H9 (cell line): Measurements from ENCODE around the gene IQSEC1. TPM values are rescaled to one million over a fixed set of nuclear protein-coding genes. Genes with fewer than 3 reads are reported as not detected.

ENCODE experiments used
- DNase-seq: peaks from one replicate; pipeline ENCODE4 v3.0.0-alpha.2; 2017
- H2AFZ ChIP-seq: one replicate; pipeline ENCODE4 v1.6.1; 2013; ENCODE audit warnings: mild to moderate bottlenecking, low read length, control low read depth, moderate library complexity
- H2AK5ac ChIP-seq: 2 replicates; pipeline ENCODE4 v1.6.1; 2013; ENCODE audit warnings: low read length, control low read depth, mixed read lengths; ENCODE audit not compliant: insufficient read length
- H2BK120ac ChIP-seq: one replicate; pipeline ENCODE4 v1.6.1; 2013; ENCODE audit warnings: low read depth, mild to moderate bottlenecking, low read length, control low read depth, inconsistent platforms; ENCODE audit not compliant: poor library complexity, severe bottlenecking
- H2BK12ac ChIP-seq: 2 replicates; pipeline ENCODE4 v1.6.1; 2013; ENCODE audit warnings: low read length, control low read depth, mixed read lengths, low read depth; ENCODE audit not compliant: insufficient read length
- H2BK15ac ChIP-seq: 2 replicates; pipeline ENCODE4 v1.6.1; 2013; ENCODE audit warnings: low read depth, low read length, control low read depth
- H2BK20ac ChIP-seq: one replicate; pipeline ENCODE4 v1.6.1; 2013; ENCODE audit warnings: low read depth, mild to moderate bottlenecking, low read length, control low read depth, inconsistent platforms; ENCODE audit not compliant: poor library complexity, severe bottlenecking
- H2BK5ac ChIP-seq: 2 replicates; pipeline ENCODE4 v1.6.1; 2013; ENCODE audit warnings: low read length, control low read depth, mixed read lengths; ENCODE audit not compliant: insufficient read length
- H3K14ac ChIP-seq: 2 replicates; pipeline ENCODE4 v1.6.1; 2013; ENCODE audit warnings: low read length, control low read depth; ENCODE audit not compliant: insufficient read depth
- H3K18ac ChIP-seq: 2 replicates; pipeline ENCODE4 v1.6.1; 2013; ENCODE audit warnings: low read depth, mild to moderate bottlenecking, mixed read lengths, low read length, control low read depth; ENCODE audit not compliant: insufficient read length
- H3K23ac ChIP-seq: 2 replicates; pipeline ENCODE4 v1.6.1; 2013; ENCODE audit warnings: low read length, control low read depth, mixed read lengths, low read depth; ENCODE audit not compliant: insufficient read length
- H3K23me2 ChIP-seq: 2 replicates; pipeline ENCODE4 v1.6.1; 2013; ENCODE audit warnings: low read depth, mild to moderate bottlenecking, mixed read lengths, low read length, control low read depth; ENCODE audit not compliant: insufficient read length, poor library complexity, severe bottlenecking
- H3K27ac ChIP-seq: 2 replicates; pipeline ENCODE4 v1.5.1; 2013; ENCODE audit warnings: low read length, control low read depth, mixed read lengths, low read depth; ENCODE audit not compliant: insufficient read length
- H3K27me3 ChIP-seq: 2 replicates; pipeline ENCODE4 v1.6.1; 2013; ENCODE audit warnings: low read length, control low read depth, inconsistent platforms; ENCODE audit not compliant: insufficient read depth
- H3K4ac ChIP-seq: 2 replicates; pipeline ENCODE4 v1.6.1; 2013; ENCODE audit warnings: low read depth, mild to moderate bottlenecking, control low read depth, inconsistent platforms, low read length, moderate library complexity
- H3K4me1 ChIP-seq: 2 replicates; pipeline ENCODE4 v1.6.1; 2013; ENCODE audit warnings: low read length, control low read depth, inconsistent platforms; ENCODE audit not compliant: insufficient read depth
- H3K4me2 ChIP-seq: 2 replicates; pipeline ENCODE4 v1.6.1; 2013; ENCODE audit warnings: low read length, control low read depth, mixed read lengths; ENCODE audit not compliant: insufficient read length, insufficient read depth
- H3K56ac ChIP-seq: 2 replicates; pipeline ENCODE4 v1.6.1; 2013; ENCODE audit warnings: low read depth, mild to moderate bottlenecking, mixed read lengths, low read length, control low read depth; ENCODE audit not compliant: insufficient read length
- H3K79me1 ChIP-seq: 2 replicates; pipeline ENCODE4 v1.6.1; 2013; ENCODE audit warnings: low read depth, mild to moderate bottlenecking, moderate library complexity, low read length, control low read depth, inconsistent platforms; ENCODE audit not compliant: insufficient read depth, poor library complexity, severe bottlenecking
- H3K79me2 ChIP-seq: 2 replicates; pipeline ENCODE4 v1.6.1; 2013; ENCODE audit warnings: low read length, control low read depth, inconsistent platforms; ENCODE audit not compliant: insufficient read depth
- H3K9ac ChIP-seq: 2 replicates; pipeline ENCODE4 v1.6.1; 2013; ENCODE audit warnings: low read length, control low read depth, mixed read lengths; ENCODE audit not compliant: insufficient read length; ENCODE audit errors: extremely low read depth
- H3K9me3 ChIP-seq: one replicate; pipeline ENCODE4 v1.6.1; 2013; ENCODE audit warnings: low read depth, low read length, inconsistent platforms; ENCODE audit not compliant: control insufficient read depth
- H3T11ph ChIP-seq: one replicate; pipeline ENCODE4 v1.6.1; 2013; ENCODE audit warnings: mild to moderate bottlenecking, low read length, control low read depth, inconsistent platforms
- H4K20me1 ChIP-seq: one replicate; pipeline ENCODE4 v1.6.1; 2013; ENCODE audit not compliant: control insufficient read depth, insufficient read length, insufficient read depth
- H4K5ac ChIP-seq: 2 replicates; pipeline ENCODE4 v1.6.1; 2013; ENCODE audit warnings: low read depth, mild to moderate bottlenecking, mixed read lengths, low read length, control low read depth; ENCODE audit not compliant: insufficient read length
- H4K8ac ChIP-seq: replicated peaks from 2 replicates; pipeline ENCODE4 v1.6.1; 2013; ENCODE audit warnings: low read length, control low read depth, mixed read lengths, low read depth; ENCODE audit not compliant: insufficient read length
- H4K91ac ChIP-seq: 2 replicates; pipeline ENCODE4 v1.6.1; 2013; ENCODE audit warnings: low read depth, mild to moderate bottlenecking, moderate library complexity, mixed read lengths, low read length, control low read depth; ENCODE audit not compliant: insufficient read length
- H3K27ac Mint-ChIP-seq, 3 experiments: 2 replicates in 2 of 3; 3 replicates in 1 of 3; pipeline ENCODE4 v1.8.0; 2020 to 2021; ENCODE audit warnings: mixed read lengths in 3 of 3, mild to moderate bottlenecking in 1 of 3, moderate library complexity in 1 of 3
- H3K27me3 Mint-ChIP-seq: 2 replicates; pipeline ENCODE4 v1.8.0; 2021; ENCODE audit warnings: low read depth, mild to moderate bottlenecking, moderate library complexity, mixed read lengths
- H3K36me3 Mint-ChIP-seq, 3 experiments: 2 replicates in 2 of 3; 3 replicates in 1 of 3; pipeline ENCODE4 v1.8.0; 2020 to 2021; ENCODE audit warnings: low read depth in 3 of 3, mixed read lengths in 3 of 3; ENCODE audit not compliant: insufficient read depth in 1 of 3
- H3K4me1 Mint-ChIP-seq, 2 experiments: 2 replicates each; pipeline ENCODE4 v1.8.0; 2020; ENCODE audit warnings: mixed read lengths in 2 of 2
- H3K4me3 Mint-ChIP-seq, 2 experiments: 2 replicates in 1 of 2; 3 replicates in 1 of 2; pipeline ENCODE4 v1.8.0; 2020 to 2021; ENCODE audit warnings: mild to moderate bottlenecking in 2 of 2, mixed read lengths in 2 of 2, moderate library complexity in 1 of 2
- H3K9me3 Mint-ChIP-seq, 2 experiments: 2 replicates in 1 of 2; 3 replicates in 1 of 2; pipeline ENCODE4 v1.8.0; 2020; ENCODE audit warnings: mild to moderate bottlenecking in 2 of 2, mixed read lengths in 2 of 2, moderate library complexity in 1 of 2
- WGBS: extraction: QIAGEN DNeasy Blood & Tissue Kit; methylation state at CpG from one replicate; pipeline ENCODE4 v1.1.7; 2013; ENCODE audit warnings: missing lambda C conversion rate, low lambda C conversion rate, mixed read lengths; ENCODE audit not compliant: insufficient read length; ENCODE audit errors: extremely low coverage; 5-methylcytosine and 5-hydroxymethylcytosine counted together
- total RNA-seq: library from RNA; stranded (reverse); gene quantifications from 2 replicates; pipeline ENCODE4 v1.2.1, GENCODE V29; 2021
- TF ChIP-seq, protein P1 (sequence below): fragments of 200-600 bp; sonication (generic); conservative IDR thresholded peaks from 3 replicates; pipeline ENCODE4 v1.8.0; 2021; ENCODE audit warnings: antibody characterized with exemption, mild to moderate bottlenecking

Gene IQSEC1
- total RNA-seq, 1 experiment from 2014 or later = 19.1 TPM

DNA sequence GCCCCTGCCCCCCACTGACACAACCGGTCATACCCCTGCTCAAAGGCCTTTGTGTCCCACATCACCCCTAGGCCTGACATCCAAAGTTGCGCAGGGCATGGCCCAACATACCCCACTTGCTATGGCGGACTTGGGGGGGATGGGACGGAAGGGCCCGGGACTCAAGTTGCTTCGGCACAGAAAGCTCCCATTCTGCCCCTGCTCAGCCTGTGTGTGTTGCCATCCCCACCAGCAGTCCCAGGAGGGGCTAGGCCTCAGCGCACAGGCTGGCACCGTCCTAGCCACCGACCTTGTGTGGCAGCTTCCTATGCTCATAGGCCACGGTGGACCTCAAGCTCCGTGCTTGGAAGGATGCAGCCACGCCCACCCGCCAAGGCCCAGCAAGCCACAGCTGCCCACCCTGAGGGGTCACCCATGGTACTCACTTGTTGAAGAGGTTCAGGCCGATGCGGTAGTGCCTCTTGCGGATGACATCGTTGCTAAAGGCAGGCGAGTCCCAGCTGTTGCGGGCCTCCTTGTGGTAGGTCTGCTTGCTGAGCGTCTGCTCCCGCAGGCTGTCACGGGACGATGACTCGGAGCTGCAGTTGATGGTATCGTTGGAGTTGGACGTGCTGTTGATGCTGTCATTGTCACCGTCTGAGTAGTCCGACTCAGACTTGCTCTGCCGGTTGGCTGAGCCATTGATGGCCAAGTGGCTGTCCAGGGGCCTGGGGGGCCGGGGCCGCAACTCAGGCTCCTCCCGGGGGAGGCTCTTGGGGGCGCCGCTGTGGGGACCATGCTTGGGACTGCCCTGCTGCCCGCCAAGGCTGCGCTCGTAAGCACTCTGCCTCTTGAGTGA is 138.0 kb downstream of the IQSEC1 start:
- peaks cover 7 to 12% (median 11%) of the 10 kb centered on the region in 3 experiments; a peak in 6 of 7 replicates for H3K36me3 Mint-ChIP-seq
- Histone ChIP-seq H4K5ac (no peak overlapping the region), H3K4me2 (no peak overlapping the region), H3K14ac (no peak overlapping the region), H4K8ac (no peak overlapping the region), H3K27me3 (no peaks in the 10 kb centered on the region), H3K4ac (no peak overlapping the region), H3K23me2 (no peaks in the 10 kb centered on the region), H3T11ph (no peak overlapping the region), H2BK120ac (no peak overlapping the region), H2BK5ac (no peak overlapping the region), H3K18ac (no peak overlapping the region), H2BK20ac (no peak overlapping the region), H3K23ac (no peak overlapping the region), H3K9me3 (no peaks in the 10 kb centered on the region), H3K4me1 (no peaks in the 10 kb centered on the region), H2BK15ac (no peak overlapping the region), H2AFZ (no peak overlapping the region), H4K20me1 (no peaks in the 10 kb centered on the region), H2AK5ac (no peak overlapping the region), H3K27ac (no peak overlapping the region), H3K79me2 (no peaks in the 10 kb centered on the region), H3K79me1 (no peaks in the 10 kb centered on the region), H3K9ac (no peak overlapping the region), H3K56ac (no peak overlapping the region), H2BK12ac (no peak overlapping the region), H4K91ac (no peak overlapping the region)
- no CpG with 5 or more reads among the region's 37 CpGs for WGBS
- H3K27me3 Mint-ChIP-seq = no peaks in the 10 kb centered on the region
- no peak for DNase-seq
- H3K4me3 Mint-ChIP-seq = no peak overlapping the region
- TF ChIP-seq, protein P1, sequence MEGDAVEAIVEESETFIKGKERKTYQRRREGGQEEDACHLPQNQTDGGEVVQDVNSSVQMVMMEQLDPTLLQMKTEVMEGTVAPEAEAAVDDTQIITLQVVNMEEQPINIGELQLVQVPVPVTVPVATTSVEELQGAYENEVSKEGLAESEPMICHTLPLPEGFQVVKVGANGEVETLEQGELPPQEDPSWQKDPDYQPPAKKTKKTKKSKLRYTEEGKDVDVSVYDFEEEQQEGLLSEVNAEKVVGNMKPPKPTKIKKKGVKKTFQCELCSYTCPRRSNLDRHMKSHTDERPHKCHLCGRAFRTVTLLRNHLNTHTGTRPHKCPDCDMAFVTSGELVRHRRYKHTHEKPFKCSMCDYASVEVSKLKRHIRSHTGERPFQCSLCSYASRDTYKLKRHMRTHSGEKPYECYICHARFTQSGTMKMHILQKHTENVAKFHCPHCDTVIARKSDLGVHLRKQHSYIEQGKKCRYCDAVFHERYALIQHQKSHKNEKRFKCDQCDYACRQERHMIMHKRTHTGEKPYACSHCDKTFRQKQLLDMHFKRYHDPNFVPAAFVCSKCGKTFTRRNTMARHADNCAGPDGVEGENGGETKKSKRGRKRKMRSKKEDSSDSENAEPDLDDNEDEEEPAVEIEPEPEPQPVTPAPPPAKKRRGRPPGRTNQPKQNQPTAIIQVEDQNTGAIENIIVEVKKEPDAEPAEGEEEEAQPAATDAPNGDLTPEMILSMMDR = no peak
- H3K27ac Mint-ChIP-seq = no peak overlapping the region
- H3K4me1 Mint-ChIP-seq = no peaks in the 10 kb centered on the region
- no peaks in the 10 kb centered on the region for H3K9me3 Mint-ChIP-seq
